Endothelial cell of umbilical vein (primary cell): ENCODE data around the gene KCNE4. TPM values are rescaled to one million over a fixed set of nuclear protein-coding genes. Genes with fewer than 3 reads are reported as not detected.

Experiments
- BruUV-seq: library from RNA; stranded (reverse); fragments of 400-500 nt; replicated peaks from 2 replicates; lab custom pipeline; 2021; lab: Mats Ljungman, UMichigan
- CTCF ChIA-PET: fragments of 300-600, 350-600 bp; sonication (Branson Sonifier 250); formaldehyde crosslinking; loops from one replicate; lab custom pipeline; 2021; ENCODE audit warnings: antibody characterized with exemption, inconsistent platforms; lab: Charles Lee
- POLR2A ChIA-PET: fragments of 300-600, 350-600 bp; sonication (Branson Sonifier 250); formaldehyde crosslinking; loops from one replicate; lab custom pipeline; 2021; ENCODE audit warnings: antibody characterized with exemption, inconsistent platforms; lab: Charles Lee
- DNase-seq: peaks from one replicate; pipeline ENCODE4 v3.0.0-alpha.2; 2011; ENCODE audit warnings: low read depth, low spot score
- FAIRE-seq: peaks from 2 replicates; lab custom pipeline; 2011; peaks lifted over from hg19 to GRCh38; lab: Jason Lieb, UNC
- H2AFZ ChIP-seq: 2 replicates; pipeline ENCODE4 v1.6.0; 2012; ENCODE audit warnings: low read depth, low read length, control low read depth, inconsistent platforms
- H3K27ac ChIP-seq: 2 replicates; pipeline ENCODE4 v1.5.1; 2011; ENCODE audit warnings: low read depth, mild to moderate bottlenecking, control low read depth, low read length, moderate library complexity; ENCODE audit not compliant: insufficient read depth
- H3K27me3 ChIP-seq, 2 experiments: 2 replicates each; pipeline versions ENCODE4 v1.6.0 to v1.6.1; 2011; ENCODE audit warnings: low read length in 2 of 2, mixed read lengths in 1 of 2; ENCODE audit not compliant: control insufficient read depth in 2 of 2, insufficient read depth in 2 of 2
- H3K36me3 ChIP-seq, 2 experiments: 2 replicates in 1 of 2; 3 replicates in 1 of 2; pipeline ENCODE4 v1.5.1; 2011; ENCODE audit warnings: low read length in 2 of 2, mild to moderate bottlenecking in 1 of 2, moderate library complexity in 1 of 2; ENCODE audit not compliant: control insufficient read depth in 2 of 2, insufficient read depth in 2 of 2; ENCODE audit errors: extremely low read depth in 1 of 2
- H3K4me1 ChIP-seq: 3 replicates; pipeline ENCODE4 v1.5.1; 2011; ENCODE audit warnings: mild to moderate bottlenecking, low read length; ENCODE audit not compliant: control insufficient read depth, insufficient read depth; ENCODE audit errors: extremely low read depth
- H3K4me2 ChIP-seq: 2 replicates; pipeline ENCODE4 v1.6.1; 2011; ENCODE audit warnings: low read length, control low read depth, mixed read lengths; ENCODE audit not compliant: insufficient read depth
- H3K4me3 ChIP-seq, 3 experiments: fragments of 200-600 bp in 1 of 3; sonication (generic), shearing (Covaris generic) in 1 of 3; replicated peaks in 1 of 3; 2 replicates each; pipeline ENCODE4 v1.5.1; 2011 to 2016; ENCODE audit warnings: control low read depth in 3 of 3, low read length in 3 of 3, mild to moderate bottlenecking in 2 of 3, inconsistent platforms in 1 of 3, low read depth in 1 of 3, moderate library complexity in 1 of 3; ENCODE audit not compliant: insufficient read depth in 1 of 3
- H3K79me2 ChIP-seq: 2 replicates; pipeline ENCODE4 v1.6.0; 2012; ENCODE audit warnings: low read length, inconsistent platforms; ENCODE audit not compliant: control insufficient read depth, insufficient read depth
- H3K9ac ChIP-seq: replicated peaks from 2 replicates; pipeline ENCODE3; 2011; ENCODE audit warnings: low read length, control low read depth; ENCODE audit not compliant: insufficient read depth; ENCODE audit errors: extremely low read depth
- H3K9me1 ChIP-seq: replicated peaks from 3 replicates; pipeline ENCODE4 v1.6.0; 2011; ENCODE audit warnings: mild to moderate bottlenecking, low read length; ENCODE audit not compliant: control insufficient read depth, insufficient read depth; ENCODE audit errors: extremely low read depth
- H3K9me3 ChIP-seq: replicated peaks from 2 replicates; pipeline ENCODE4 v1.5.1; 2012; ENCODE audit warnings: low read length, inconsistent platforms; ENCODE audit not compliant: control insufficient read depth, insufficient read depth
- H4K20me1 ChIP-seq: replicated peaks from 2 replicates; pipeline ENCODE3; 2011; ENCODE audit warnings: mild to moderate bottlenecking, low read length; ENCODE audit not compliant: control insufficient read depth, insufficient read depth; ENCODE audit errors: extremely low read depth
- EZH2 ChIP-seq: IDR thresholded peaks from 2 replicates; pipeline ENCODE4 v1.6.1; 2012; ENCODE audit warnings: borderline replicate concordance, low read depth, mild to moderate bottlenecking, moderate library complexity, low read length, inconsistent platforms; ENCODE audit not compliant: severe bottlenecking
- FOS ChIP-seq: IDR thresholded peaks from 2 replicates; pipeline ENCODE4 v1.6.1; 2011; ENCODE audit warnings: mild to moderate bottlenecking, low read length, moderate library complexity, borderline replicate concordance; ENCODE audit not compliant: insufficient read depth
- GATA2 ChIP-seq: IDR thresholded peaks from 2 replicates; pipeline ENCODE4 v1.7.0; 2011; ENCODE audit warnings: low read depth, mild to moderate bottlenecking, moderate library complexity, mixed read lengths, low read length; ENCODE audit not compliant: insufficient read length, insufficient read depth
- JUN ChIP-seq: IDR thresholded peaks from 2 replicates; pipeline ENCODE4 v1.6.1; 2011; ENCODE audit warnings: borderline replicate concordance, low read depth; ENCODE audit not compliant: insufficient read length, insufficient read depth
- POLR2A ChIP-seq: IDR thresholded peaks from 2 replicates; pipeline ENCODE4 v1.6.1; 2012; ENCODE audit warnings: low read depth, mild to moderate bottlenecking, control low read depth, low read length
- POLR2AphosphoS5 ChIP-seq: IDR thresholded peaks from 2 replicates; pipeline ENCODE4 v1.6.1; 2012; ENCODE audit warnings: low read depth, mild to moderate bottlenecking, control low read depth, low read length, moderate library complexity; ENCODE audit not compliant: insufficient read depth
- dilution Hi-C: fragments of 300-500 bp; cut with MboI; formaldehyde crosslinking; loops from one replicate; pipeline ENCODE4 v1.15.0; 2019; ENCODE audit warnings: low sequenced_read_pairs; ENCODE audit not compliant: extremely low pct_ligation_motif_present
- intact Hi-C: fragments of 100-400 bp; cut with micrococcal nuclease; formaldehyde crosslinking; loops from one replicate; pipeline ENCODE4 v1.10.0; 2022
- polyA plus RNA-seq, 4 experiments: library from polyadenylated mRNA; depleted of rRNA in 3 of 4; stranded (reverse) in 3 of 4; unstranded in 1 of 4; fragments of >200 nt; gene quantifications; 2 replicates each; pipeline versions ENCODE4 v1.2.1 to v1.2.3, GENCODE V29; 2011 to 2012; ENCODE audit warnings: missing spikeins in 1 of 4
- total RNA-seq: library from RNA; stranded (reverse); gene quantifications from 2 replicates; pipeline ENCODE4 v1.2.3, GENCODE V29; 2021
- TF ChIP-seq, protein P1 (sequence below), 2 donors: IDR thresholded peaks; 1 replicate in 1 of 2; 2 replicates in 1 of 2; pipeline ENCODE4 v1.5.1; 2011; ENCODE audit warnings: low read length in 2 of 2, mild to moderate bottlenecking in 2 of 2, moderate library complexity in 2 of 2, control low read depth in 1 of 2, inconsistent platforms in 1 of 2, low read depth in 1 of 2; ENCODE audit not compliant: insufficient read depth in 1 of 2; ENCODE audit errors: extremely low read depth in 1 of 2
- TF ChIP-seq, protein P2 (sequence below): IDR thresholded peaks from 2 replicates; pipeline ENCODE4 v1.6.1; 2011; ENCODE audit not compliant: insufficient read depth, insufficient read length

The KCNE4 gene
- total and polyA plus RNA-seq, 2 donors (not counting 3 experiments of a cell fraction or from before 2014, with no cell fraction given) = 0.01 TPM; not detected in 1

DNA sequence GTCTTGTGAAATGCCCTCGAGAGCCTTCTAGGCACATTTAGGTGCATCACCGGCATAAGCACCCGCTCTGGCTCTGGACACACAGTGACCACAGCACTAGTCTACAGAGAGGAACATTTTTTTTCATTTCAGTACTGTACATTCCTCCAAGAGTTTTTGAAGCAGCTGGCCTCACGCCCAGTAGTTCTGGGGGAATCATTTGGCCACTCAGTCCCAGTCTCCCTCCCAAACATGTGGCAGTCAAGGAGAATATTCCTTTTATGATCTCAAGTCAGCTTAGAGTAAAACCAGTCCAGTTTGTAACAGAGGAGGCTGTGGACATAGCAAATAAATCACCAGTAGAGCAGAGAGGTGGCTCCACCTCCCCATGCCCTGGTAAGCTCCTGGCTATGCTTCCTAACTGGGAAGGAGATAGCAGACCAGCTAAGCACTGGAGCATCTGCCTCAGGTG is 48.1 kb downstream of the KCNE4 start:
- no peak for FAIRE-seq
- no peak overlapping the region for H3K27ac ChIP-seq
- no peaks in the 10 kb centered on the region for H3K36me3 ChIP-seq
- no peaks in the 10 kb centered on the region for H3K4me1 ChIP-seq
- dilution Hi-C loops (no loop called here), intact Hi-C loops (loop anchor here (10.0 kb wide), 1 partner anchor 515 kb away; no protein-coding TSS in a partner anchor)
- H3K79me2 ChIP-seq = no peaks in the 10 kb centered on the region
- CTCF ChIA-PET = interaction anchor here (1.1 to 4.2 kb wide), 6 partner anchors 14 to 129 kb away, joined by 3 to 73 read pairs (median 8); no protein-coding TSS in a partner anchor
- H3K27me3 ChIP-seq = no peaks in the 10 kb centered on the region
- no peak overlapping the region for H2AFZ ChIP-seq
- DNase-seq = no peak
- no peak overlapping the region for H3K4me3 ChIP-seq
- H3K9ac ChIP-seq = no peak overlapping the region
- H3K9me3 ChIP-seq = no peaks in the 10 kb centered on the region
- H4K20me1 ChIP-seq = no peaks in the 10 kb centered on the region
- H3K9me1 ChIP-seq = no peaks in the 10 kb centered on the region
- TF ChIP-seq EZH2 (no peak), GATA2 (no peak), POLR2AphosphoS5 (no peak), POLR2A (no peak), JUN (no peak), FOS (no peak)
- POLR2A ChIA-PET = no interaction called here
- no TSS peak for BruUV-seq
- no peak overlapping the region for H3K4me2 ChIP-seq

DNA sequence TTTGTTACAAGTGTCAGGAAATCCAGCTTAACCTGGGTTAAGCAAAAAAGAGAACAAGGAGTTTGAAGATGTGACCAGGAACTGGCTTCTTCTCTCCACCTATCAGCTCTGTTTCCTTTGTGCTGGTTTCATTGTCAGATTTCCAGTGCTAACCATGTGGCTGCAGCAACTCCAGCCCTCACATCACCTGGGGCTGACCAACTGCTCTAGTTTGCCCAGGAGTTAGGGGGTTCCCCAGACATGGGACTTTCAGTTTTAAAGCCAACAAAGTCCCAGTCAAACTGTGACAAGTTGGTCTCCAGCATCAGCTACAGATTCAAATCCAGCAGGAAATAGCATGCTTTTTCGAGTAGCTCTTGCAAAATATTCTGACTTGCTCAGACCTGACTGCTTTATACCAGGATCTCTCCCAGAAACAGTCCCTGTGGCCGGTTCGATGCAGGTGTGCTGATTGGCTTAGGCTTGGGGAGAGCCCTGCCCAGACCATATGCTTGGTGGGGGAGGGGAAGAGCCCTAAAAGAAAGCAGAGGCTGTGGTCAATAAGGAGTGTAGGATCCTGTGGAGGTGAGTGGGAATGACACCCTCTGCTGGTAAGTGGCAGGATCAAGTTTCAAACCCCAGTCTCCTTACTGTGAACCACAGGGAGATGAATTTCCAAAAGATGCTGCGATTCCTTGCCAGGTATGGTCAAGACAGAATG is 49.5 kb downstream of the KCNE4 start:
- dilution Hi-C loops (no loop called here), intact Hi-C loops (loop anchor here (1.0 to 10.0 kb wide), 2 partner anchors 130 to 513 kb away; no protein-coding TSS in a partner anchor)
- Histone ChIP-seq H3K27me3 (no peaks in the 10 kb centered on the region), H3K4me1 (no peaks in the 10 kb centered on the region), H3K9me3 (no peaks in the 10 kb centered on the region), H3K4me2 (no peak overlapping the region), H4K20me1 (no peaks in the 10 kb centered on the region), H3K36me3 (no peaks in the 10 kb centered on the region), H3K27ac (no peak overlapping the region), H3K9ac (no peak overlapping the region), H2AFZ (no peak overlapping the region), H3K4me3 (no peak overlapping the region), H3K9me1 (no peaks in the 10 kb centered on the region), H3K79me2 (no peaks in the 10 kb centered on the region)
- TF ChIP-seq, protein P1, sequence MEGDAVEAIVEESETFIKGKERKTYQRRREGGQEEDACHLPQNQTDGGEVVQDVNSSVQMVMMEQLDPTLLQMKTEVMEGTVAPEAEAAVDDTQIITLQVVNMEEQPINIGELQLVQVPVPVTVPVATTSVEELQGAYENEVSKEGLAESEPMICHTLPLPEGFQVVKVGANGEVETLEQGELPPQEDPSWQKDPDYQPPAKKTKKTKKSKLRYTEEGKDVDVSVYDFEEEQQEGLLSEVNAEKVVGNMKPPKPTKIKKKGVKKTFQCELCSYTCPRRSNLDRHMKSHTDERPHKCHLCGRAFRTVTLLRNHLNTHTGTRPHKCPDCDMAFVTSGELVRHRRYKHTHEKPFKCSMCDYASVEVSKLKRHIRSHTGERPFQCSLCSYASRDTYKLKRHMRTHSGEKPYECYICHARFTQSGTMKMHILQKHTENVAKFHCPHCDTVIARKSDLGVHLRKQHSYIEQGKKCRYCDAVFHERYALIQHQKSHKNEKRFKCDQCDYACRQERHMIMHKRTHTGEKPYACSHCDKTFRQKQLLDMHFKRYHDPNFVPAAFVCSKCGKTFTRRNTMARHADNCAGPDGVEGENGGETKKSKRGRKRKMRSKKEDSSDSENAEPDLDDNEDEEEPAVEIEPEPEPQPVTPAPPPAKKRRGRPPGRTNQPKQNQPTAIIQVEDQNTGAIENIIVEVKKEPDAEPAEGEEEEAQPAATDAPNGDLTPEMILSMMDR (IDR thresholded peaks at IDR 0.05; ENCODE audit: extremely low read depth in 1 of 2, insufficient read depth in 1 of 2, low read depth in 1 of 2, low read length in 2 of 2) = peak; percentile 24 to 52
- TF ChIP-seq, protein P2, sequence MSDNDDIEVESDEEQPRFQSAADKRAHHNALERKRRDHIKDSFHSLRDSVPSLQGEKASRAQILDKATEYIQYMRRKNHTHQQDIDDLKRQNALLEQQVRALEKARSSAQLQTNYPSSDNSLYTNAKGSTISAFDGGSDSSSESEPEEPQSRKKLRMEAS = no peak
- ChIA-PET CTCF (interaction anchor here (0.6 to 4.2 kb wide), 15 partner anchors 13 to 994 kb away, joined by 3 to 73 read pairs (median 3); no protein-coding TSS in a partner anchor), POLR2A (interaction anchor here (0.6 kb wide), 1 partner anchor 126 kb away, joined by 3 read pairs; no protein-coding TSS in a partner anchor)
- BruUV-seq = no TSS peak
- FAIRE-seq (peak; percentile 43), DNase-seq (peak; percentile 51)
